Osteoblast (primary cell): Measurements from ENCODE around the gene PLPP4. TPM values are rescaled to one million over a fixed set of nuclear protein-coding genes. Genes with fewer than 3 reads are reported as not detected.

Source experiments
- DNase-seq: peaks from one replicate; pipeline ENCODE4 v3.0.0; 2011; ENCODE audit warnings: low spot score, mixed read lengths; ENCODE audit not compliant: insufficient read length; ENCODE audit errors: missing footprints
- H2AFZ ChIP-seq: 2 replicates; pipeline ENCODE4 v1.6.0; 2011; ENCODE audit warnings: mild to moderate bottlenecking, low read length
- H3K27ac ChIP-seq: 2 replicates; pipeline ENCODE4 v1.5.1; 2011; ENCODE audit warnings: mild to moderate bottlenecking, low read depth, low read length, moderate library complexity
- H3K27me3 ChIP-seq: 2 replicates; pipeline ENCODE4 v1.6.0; 2012; ENCODE audit warnings: mild to moderate bottlenecking, control low read depth, inconsistent platforms, low read length, moderate library complexity; ENCODE audit not compliant: insufficient read depth
- H3K36me3 ChIP-seq: 2 replicates; pipeline ENCODE4 v1.5.1; 2011; ENCODE audit warnings: mild to moderate bottlenecking, low read length, control low read depth, moderate library complexity; ENCODE audit not compliant: insufficient read depth
- H3K4me1 ChIP-seq: 2 replicates; pipeline ENCODE4 v1.5.1; 2011; ENCODE audit warnings: mild to moderate bottlenecking, low read length, control low read depth, moderate library complexity; ENCODE audit not compliant: insufficient read depth
- H3K4me2 ChIP-seq: 2 replicates; pipeline ENCODE4 v1.6.0; 2011; ENCODE audit warnings: mild to moderate bottlenecking, low read length; ENCODE audit not compliant: insufficient read depth
- H3K4me3 ChIP-seq: fragments of 200-600 bp; sonication (generic); 3 replicates; pipeline ENCODE4 v1.5.1; 2012; ENCODE audit warnings: mild to moderate bottlenecking, low read length, inconsistent platforms; ENCODE audit not compliant: insufficient read depth
- H3K79me2 ChIP-seq: 2 replicates; pipeline ENCODE4 v1.6.0; 2012; ENCODE audit warnings: mild to moderate bottlenecking, low read length, control low read depth, inconsistent platforms; ENCODE audit not compliant: insufficient read depth
- H3K9me3 ChIP-seq: 2 replicates; pipeline ENCODE4 v1.5.1; 2011; ENCODE audit warnings: low read depth, low read length, control low read depth
- H4K20me1 ChIP-seq: 2 replicates; pipeline ENCODE4 v1.6.0; 2012; ENCODE audit warnings: mild to moderate bottlenecking, low read length, control low read depth; ENCODE audit not compliant: insufficient read depth
- CTCF ChIP-seq: IDR thresholded peaks from 2 replicates; pipeline ENCODE4 v1.5.1; 2011; ENCODE audit warnings: mild to moderate bottlenecking, low read depth, low read length, moderate library complexity; ENCODE audit errors: extremely low read depth
- total RNA-seq: library from RNA; depleted of rRNA; stranded (reverse); fragments of >200 nt; gene quantifications from 2 replicates; pipeline ENCODE4 v1.2.3, GENCODE V29; 2012

Gene PLPP4
- total RNA-seq, 1 donor: 8.0 TPM

GRCh38 chr10:120516426-120516825, 59.4 kb downstream of the PLPP4 start:
- no peaks in the 10 kb centered on the region for H3K79me2 ChIP-seq
- H3K27me3 ChIP-seq: no peaks in the 10 kb centered on the region
- no peaks in the 10 kb centered on the region for H3K9me3 ChIP-seq
- H2AFZ ChIP-seq: no peak overlapping the region
- peaks cover 2% of the 10 kb centered on the region for H3K4me1 ChIP-seq
- no peak for TF ChIP-seq CTCF
- H3K36me3 ChIP-seq: no peaks in the 10 kb centered on the region
- no peak for DNase-seq
- peaks cover 2% of the 10 kb centered on the region for H4K20me1 ChIP-seq
- H3K4me2 ChIP-seq: no peak overlapping the region
- no peak overlapping the region for H3K27ac ChIP-seq
- no peak overlapping the region for H3K4me3 ChIP-seq

GRCh38 chr10:120517196-120517595, 60.2 kb downstream of the PLPP4 start:
- no peak for DNase-seq
- Histone ChIP-seq H3K27me3 (no peaks in the 10 kb centered on the region), H2AFZ (no peak overlapping the region), H3K4me1 (no peaks in the 10 kb centered on the region), H3K79me2 (no peaks in the 10 kb centered on the region), H3K36me3 (no peaks in the 10 kb centered on the region), H3K27ac (no peak overlapping the region), H4K20me1 (peaks cover 2% of the 10 kb centered on the region), H3K4me3 (no peak overlapping the region), H3K9me3 (no peaks in the 10 kb centered on the region), H3K4me2 (no peak overlapping the region)
- TF ChIP-seq CTCF: no peak

GRCh38 chr10:120517881-120518484, 61.0 kb downstream of the PLPP4 start:
- Histone ChIP-seq H2AFZ (no peak overlapping the region), H3K27me3 (no peaks in the 10 kb centered on the region), H3K4me2 (no peak overlapping the region), H3K4me1 (no peaks in the 10 kb centered on the region), H3K79me2 (no peaks in the 10 kb centered on the region), H4K20me1 (peaks cover 2% of the 10 kb centered on the region), H3K9me3 (no peaks in the 10 kb centered on the region), H3K4me3 (no peak overlapping the region), H3K36me3 (no peaks in the 10 kb centered on the region), H3K27ac (no peak overlapping the region)
- no peak for DNase-seq
- TF ChIP-seq CTCF: no peak

GRCh38 chr10:120521880-120522279, 64.9 kb downstream of the PLPP4 start:
- H3K4me3 ChIP-seq: no peak overlapping the region
- H3K36me3 ChIP-seq: no peaks in the 10 kb centered on the region
- H2AFZ ChIP-seq: no peak overlapping the region
- H3K27ac ChIP-seq: no peak overlapping the region
- H4K20me1 ChIP-seq: peaks cover 2% of the 10 kb centered on the region
- TF ChIP-seq CTCF: no peak
- no peaks in the 10 kb centered on the region for H3K4me1 ChIP-seq
- no peak for DNase-seq
- no peaks in the 10 kb centered on the region for H3K79me2 ChIP-seq
- no peak overlapping the region for H3K4me2 ChIP-seq
- H3K9me3 ChIP-seq: no peaks in the 10 kb centered on the region
- no peaks in the 10 kb centered on the region for H3K27me3 ChIP-seq
